Measurements from ENCODE around the gene AP2A1. TPM values are rescaled to one million over a fixed set of nuclear protein-coding genes. Genes with fewer than 3 reads are reported as not detected.
A peak's percentile ranks its signal among the peaks of the same experiment; 100 is the strongest.

AP2A1 gene
- total and polyA plus RNA-seq, 4 donors, result 31.5 to 87.2 (median 54.4) TPM

DNA sequence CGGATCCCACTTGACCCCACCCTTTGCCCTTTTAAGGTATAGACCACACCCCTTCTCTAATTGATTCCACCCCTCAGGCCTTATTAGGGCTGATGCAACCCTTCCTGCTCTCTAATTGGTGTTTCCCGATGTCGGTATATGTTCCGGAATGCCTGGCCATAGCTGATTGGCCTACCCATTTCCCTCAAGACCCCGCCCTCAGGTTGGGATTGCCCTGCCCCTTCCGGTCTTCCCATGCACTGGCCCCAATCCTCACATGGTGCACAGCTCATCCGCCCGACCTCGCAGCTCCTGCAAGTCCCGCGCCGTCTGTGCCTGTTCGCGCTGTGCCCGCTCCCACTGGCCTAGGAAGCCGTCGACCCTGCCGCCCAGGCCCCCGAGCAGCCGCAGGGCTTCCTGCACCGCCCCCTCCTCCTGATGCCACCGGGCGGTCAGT lies 21.8 kb upstream of the AP2A1 start:
- peaks cover 0 to 3% (median 0%) of the 10 kb centered on the region in 5 donors for H3K4me1 ChIP-seq (ENCODE audit: control insufficient read depth in 5 of 5, insufficient read depth in 5 of 5, low read length in 5 of 5)
- ATAC-seq (ENCODE audit: insufficient read depth, low FRiP score) (no peak), DNase-seq (no peak)
- H3K4me3 ChIP-seq, result no peak overlapping the region
- peaks cover 0 to 2% (median 0%) of the 10 kb centered on the region in 4 donors for H3K9me3 ChIP-seq (ENCODE audit: control insufficient read depth in 4 of 4, insufficient read depth in 3 of 4, low read length in 3 of 4)
- no peaks in the 10 kb centered on the region for H3K36me3 ChIP-seq (ENCODE audit: control insufficient read depth in 4 of 4, insufficient read depth in 4 of 4, low read length in 4 of 4)
- H3K27me3 ChIP-seq (ENCODE audit: control insufficient read depth in 3 of 3, insufficient read depth in 3 of 3, low read length in 2 of 3), result no peaks in the 10 kb centered on the region
- TF ChIP-seq, protein P1, sequence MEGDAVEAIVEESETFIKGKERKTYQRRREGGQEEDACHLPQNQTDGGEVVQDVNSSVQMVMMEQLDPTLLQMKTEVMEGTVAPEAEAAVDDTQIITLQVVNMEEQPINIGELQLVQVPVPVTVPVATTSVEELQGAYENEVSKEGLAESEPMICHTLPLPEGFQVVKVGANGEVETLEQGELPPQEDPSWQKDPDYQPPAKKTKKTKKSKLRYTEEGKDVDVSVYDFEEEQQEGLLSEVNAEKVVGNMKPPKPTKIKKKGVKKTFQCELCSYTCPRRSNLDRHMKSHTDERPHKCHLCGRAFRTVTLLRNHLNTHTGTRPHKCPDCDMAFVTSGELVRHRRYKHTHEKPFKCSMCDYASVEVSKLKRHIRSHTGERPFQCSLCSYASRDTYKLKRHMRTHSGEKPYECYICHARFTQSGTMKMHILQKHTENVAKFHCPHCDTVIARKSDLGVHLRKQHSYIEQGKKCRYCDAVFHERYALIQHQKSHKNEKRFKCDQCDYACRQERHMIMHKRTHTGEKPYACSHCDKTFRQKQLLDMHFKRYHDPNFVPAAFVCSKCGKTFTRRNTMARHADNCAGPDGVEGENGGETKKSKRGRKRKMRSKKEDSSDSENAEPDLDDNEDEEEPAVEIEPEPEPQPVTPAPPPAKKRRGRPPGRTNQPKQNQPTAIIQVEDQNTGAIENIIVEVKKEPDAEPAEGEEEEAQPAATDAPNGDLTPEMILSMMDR (IDR thresholded peaks at IDR 0.05; ENCODE audit: control extremely low read depth, extremely low read depth), result no peak
- H3K27ac ChIP-seq (ENCODE audit: low read depth in 1 of 2, low read length in 1 of 2), result no peak overlapping the region
- WGBS, 2 donors, result 94% methylated on average over 23 of the region's 23 CpGs
- H3K9ac ChIP-seq (ENCODE audit: insufficient read depth in 1 of 2, low read length in 2 of 2), result no peak overlapping the region

DNA sequence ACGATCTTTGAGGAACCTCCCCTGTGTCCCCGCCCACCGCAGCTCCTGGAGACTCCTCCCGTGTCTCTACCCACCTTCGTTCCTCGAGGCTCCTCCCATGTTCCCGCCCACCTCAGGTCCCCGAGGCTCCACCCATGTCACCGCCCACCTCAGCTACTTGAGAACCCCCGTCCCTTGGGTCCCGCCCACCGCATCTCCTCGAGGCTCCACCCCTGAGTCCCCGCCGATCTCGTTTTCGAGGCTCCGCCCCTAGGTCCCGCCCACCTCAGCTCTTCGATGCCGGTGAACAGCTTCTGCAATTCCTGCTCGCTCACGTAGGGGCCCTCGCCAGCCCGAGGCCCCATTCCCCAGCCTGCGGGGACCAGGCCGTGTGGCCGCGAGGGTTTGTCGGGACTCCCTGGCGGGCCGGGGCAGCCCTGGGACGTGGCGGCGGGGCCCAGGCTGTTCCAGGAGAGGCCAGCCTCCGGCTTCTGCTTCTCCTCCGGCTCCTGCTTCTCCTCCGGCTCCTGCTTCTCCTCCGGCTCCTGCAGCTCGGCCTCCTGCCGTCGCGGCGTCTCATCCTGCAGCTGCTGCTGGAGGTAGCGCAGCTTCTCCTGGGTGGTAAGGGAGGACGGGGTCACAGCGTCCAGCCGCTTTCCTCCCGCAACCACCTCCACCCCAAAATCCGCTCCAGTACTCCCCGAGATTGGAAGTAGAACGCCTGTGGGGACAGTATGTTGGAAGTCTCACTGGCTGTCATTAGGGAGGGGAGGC lies 20.4 kb upstream of the AP2A1 start:
- TF ChIP-seq, protein P1 (IDR thresholded peaks at IDR 0.05; ENCODE audit: control extremely low read depth, extremely low read depth), result no peak
- Histone ChIP-seq H3K9ac (ENCODE audit: insufficient read depth in 1 of 2, low read length in 2 of 2) (no peak overlapping the region), H3K9me3 (ENCODE audit: control insufficient read depth in 4 of 4, insufficient read depth in 3 of 4, low read length in 3 of 4) (peaks cover 0 to 2% (median 0%) of the 10 kb centered on the region in 4 donors), H3K27me3 (ENCODE audit: control insufficient read depth in 3 of 3, insufficient read depth in 3 of 3, low read length in 2 of 3) (no peaks in the 10 kb centered on the region), H3K4me3 (no peak overlapping the region), H3K4me1 (ENCODE audit: control insufficient read depth in 5 of 5, insufficient read depth in 5 of 5, low read length in 5 of 5) (peaks cover 0 to 3% (median 0%) of the 10 kb centered on the region in 5 donors), H3K36me3 (ENCODE audit: control insufficient read depth in 4 of 4, insufficient read depth in 4 of 4, low read length in 4 of 4) (no peaks in the 10 kb centered on the region), H3K27ac (ENCODE audit: low read depth in 1 of 2, low read length in 1 of 2) (no peak overlapping the region)
- DNase-seq (peak in 1 of 3 donors; percentile 49), ATAC-seq (ENCODE audit: insufficient read depth, low FRiP score) (no peak)
- WGBS, 2 donors, result 48 to 53% methylated on average over 47 to 52 of the region's 52 CpGs

DNA sequence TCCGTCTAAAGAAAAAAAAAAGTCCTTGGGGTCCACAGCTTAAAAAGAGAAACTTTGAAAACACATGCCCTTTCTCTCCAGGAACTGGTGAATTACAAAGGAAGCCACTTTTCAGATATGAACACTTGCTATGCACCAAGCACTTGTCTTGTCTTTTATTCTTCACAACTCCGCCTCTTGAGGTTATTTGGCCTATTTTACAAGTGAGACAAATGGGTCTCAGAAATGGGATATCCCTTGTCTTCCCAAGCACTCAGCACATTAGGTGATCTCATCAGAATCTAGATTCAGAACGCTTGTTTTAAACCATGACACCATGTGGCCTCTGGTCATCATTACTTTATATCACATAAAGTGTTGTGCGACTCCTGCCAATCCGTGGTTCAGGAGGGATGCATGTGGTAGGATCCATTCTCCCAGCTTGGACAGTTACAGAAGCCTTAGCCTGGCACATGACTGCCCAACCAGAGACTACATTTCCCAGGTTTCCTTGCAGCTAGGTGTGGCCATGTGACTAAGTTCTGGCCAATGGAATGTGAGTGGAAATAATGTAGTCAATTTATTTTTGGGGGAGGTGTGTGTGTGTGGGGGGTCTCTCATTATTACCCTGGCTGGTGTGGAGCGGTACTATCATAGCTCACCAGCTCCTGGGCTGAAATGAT lies 17.6 kb upstream of the AP2A1 start:
- Histone ChIP-seq H3K4me1 (ENCODE audit: control insufficient read depth in 5 of 5, insufficient read depth in 5 of 5, low read length in 5 of 5) (peaks cover 0 to 3% (median 0%) of the 10 kb centered on the region in 5 donors), H3K4me3 (no peak overlapping the region), H3K9ac (ENCODE audit: insufficient read depth in 1 of 2, low read length in 2 of 2) (no peak overlapping the region), H3K36me3 (ENCODE audit: control insufficient read depth in 4 of 4, insufficient read depth in 4 of 4, low read length in 4 of 4) (no peaks in the 10 kb centered on the region), H3K27ac (ENCODE audit: low read depth in 1 of 2, low read length in 1 of 2) (no peak overlapping the region), H3K9me3 (ENCODE audit: control insufficient read depth in 4 of 4, insufficient read depth in 3 of 4, low read length in 3 of 4) (no peaks in the 10 kb centered on the region), H3K27me3 (ENCODE audit: control insufficient read depth in 3 of 3, insufficient read depth in 3 of 3, low read length in 2 of 3) (no peaks in the 10 kb centered on the region)
- ATAC-seq (ENCODE audit: insufficient read depth, low FRiP score) (no peak), DNase-seq (no peak)
- 84 to 87% methylated on average over 6 of the region's 6 CpGs for WGBS, 2 donors
- TF ChIP-seq, protein P1 (IDR thresholded peaks at IDR 0.05; ENCODE audit: control extremely low read depth, extremely low read depth), result no peak
